ENCODE results near the gene ACOT2. TPM values are rescaled to one million over a fixed set of nuclear protein-coding genes. Genes with fewer than 3 reads are reported as not detected.
"Not testable (repeated sequence)": the region's sequence is repeated elsewhere in the genome, so short reads cannot be mapped to it uniquely, and the experiment has no call there.

The ACOT2 gene
- total and polyA plus RNA-seq, 3 donors from 2014 or later = 26.0 to 74.6 (median 34.8) TPM

- 83 to 93% methylated on average over 6 of the region's 6 CpGs for WGBS, 2 donors
- intact Hi-C loops (cut with DNase I; ENCODE audit: low total_unique reads); H3K27me3 ChIP-seq; H3K27ac ChIP-seq; H3K4me3 ChIP-seq; H3K4me1 ChIP-seq; H3K9me3 ChIP-seq; H3K36me3 ChIP-seq (ENCODE audit: low read depth, missing control alignments); DNase-seq: not testable (repeated sequence)
These were observed 2.1 kb upstream of the ACOT2 start for GRCh38 chr14:73566935-73567334.

- H3K9me3 ChIP-seq = no peaks in the 10 kb centered on the region
- H3K27me3 ChIP-seq = no peaks in the 10 kb centered on the region
- no peaks in the 10 kb centered on the region for H3K36me3 ChIP-seq (ENCODE audit: low read depth, missing control alignments)
- intact Hi-C loops (cut with DNase I; ENCODE audit: low total_unique reads) = no loop called here
- H3K4me1 ChIP-seq = no peaks in the 10 kb centered on the region
- H3K4me3 ChIP-seq = no peak overlapping the region
- TF ChIP-seq CTCF (IDR thresholded peaks at IDR 0.05) (no peak), POLR2A (IDR thresholded peaks at IDR 0.05) (no peak)
- DNase-seq = no peak
- H3K27ac ChIP-seq = no peak overlapping the region
- 78 to 86% methylated on average over 7 of the region's 7 CpGs for WGBS, 2 donors
These were observed 1.7 kb upstream of the ACOT2 start for GRCh38 chr14:73567358-73567757.

- intact Hi-C loops (cut with DNase I; ENCODE audit: low total_unique reads) = no loop called here
- Histone ChIP-seq H3K9me3 (no peaks in the 10 kb centered on the region), H3K27ac (peak overlapping the region; percentile 70 to 82), H3K27me3 (no peaks in the 10 kb centered on the region), H3K4me3 (peak overlapping the region; percentile 64 to 66), H3K36me3 (ENCODE audit: low read depth, missing control alignments) (no peaks in the 10 kb centered on the region), H3K4me1 (no peaks in the 10 kb centered on the region)
- TF ChIP-seq POLR2A (IDR thresholded peaks at IDR 0.05) (no peak), CTCF (IDR thresholded peaks at IDR 0.05) (no peak)
- DNase-seq = no peak
- WGBS, 2 donors = 47 to 49% methylated on average over 16 of the region's 16 CpGs
These were observed 795 bp upstream of the ACOT2 start for GRCh38 chr14:73567951-73568885.

GRCh38 chr14:73568886-73569184 lies 178 bp upstream of the ACOT2 start:
- H3K4me1 ChIP-seq; H3K27me3 ChIP-seq; DNase-seq; intact Hi-C loops (cut with DNase I; ENCODE audit: low total_unique reads); H3K9me3 ChIP-seq; H3K36me3 ChIP-seq (ENCODE audit: low read depth, missing control alignments): not testable (repeated sequence)
- WGBS, 2 donors = 0 to 8% methylated on average over 2 to 3 of the region's 4 CpGs
- Histone ChIP-seq H3K4me3 (peak overlapping the region; percentile 64 to 66), H3K27ac (peak overlapping the region; percentile 70 to 82)

- H3K27me3 ChIP-seq; H3K4me1 ChIP-seq; H3K27ac ChIP-seq; H3K9me3 ChIP-seq; H3K4me3 ChIP-seq; intact Hi-C loops (cut with DNase I; ENCODE audit: low total_unique reads); H3K36me3 ChIP-seq (ENCODE audit: low read depth, missing control alignments): not testable (repeated sequence)
- peak in 2 of 3 experiments; percentile 10 to 42 for TF ChIP-seq CTCF (IDR thresholded peaks at IDR 0.05)
- peak; percentile 40 for DNase-seq
- WGBS, 2 donors = 35 to 46% methylated on average over 4 to 6 of the region's 8 CpGs
These were observed 1.9 kb downstream of the ACOT2 start for GRCh38 chr14:73570913-73571312.

GRCh38 chr14:73573034-73573433 lies 4.0 kb downstream of the ACOT2 start:
- DNase-seq; H3K4me1 ChIP-seq; H3K27me3 ChIP-seq; H3K4me3 ChIP-seq; H3K9me3 ChIP-seq; H3K27ac ChIP-seq; intact Hi-C loops (cut with DNase I; ENCODE audit: low total_unique reads); H3K36me3 ChIP-seq (ENCODE audit: low read depth, missing control alignments): not testable (repeated sequence)
- WGBS, 2 donors = 76 to 88% methylated on average over 5 of the region's 5 CpGs

GRCh38 chr14:73573740-73574139 lies 4.7 kb downstream of the ACOT2 start:
- H3K4me3 ChIP-seq; H3K9me3 ChIP-seq; intact Hi-C loops (cut with DNase I; ENCODE audit: low total_unique reads); H3K36me3 ChIP-seq (ENCODE audit: low read depth, missing control alignments); H3K27ac ChIP-seq; H3K27me3 ChIP-seq; DNase-seq; H3K4me1 ChIP-seq: not testable (repeated sequence)
- 94 to 96% methylated on average over 4 of the region's 4 CpGs for WGBS, 2 donors

GRCh38 chr14:73574251-73574650 lies 5.2 kb downstream of the ACOT2 start:
- intact Hi-C loops (cut with DNase I; ENCODE audit: low total_unique reads) = not testable (repeated sequence)
- WGBS, 2 donors = 93 to 95% methylated on average over 7 of the region's 7 CpGs

More at GRCh38 chr14:73574251-73574650, 5.2 kb downstream of the ACOT2 start:
- not testable (repeated sequence) for H3K36me3 ChIP-seq (ENCODE audit: low read depth, missing control alignments); H3K4me3 ChIP-seq; H3K4me1 ChIP-seq; DNase-seq; H3K9me3 ChIP-seq; H3K27me3 ChIP-seq; H3K27ac ChIP-seq

All from testis (tissue), 3 donors.